HG03354 (cell line): ENCODE results near the gene ATP7B.
A peak's percentile ranks its signal among the peaks of the same experiment; 100 is the strongest.
"Not testable (repeated sequence)": the region's sequence is repeated elsewhere in the genome, so short reads cannot be mapped to it uniquely, and the experiment has no call there.

Experiments used
- ATAC-seq: cut with Tn5 transposase; IDR thresholded peaks from one replicate; pipeline ENCODE4 v1.9.1; 2021; ENCODE audit warnings: mild to moderate bottlenecking; ENCODE audit not compliant: unreplicated experiment, poor library complexity, severe bottlenecking

Gene ATP7B

GRCh38 chr13:51927129-51927528 lies 84.1 kb downstream of the ATP7B start:
- no peak for ATAC-seq

GRCh38 chr13:51926528-51926885 lies 84.7 kb downstream of the ATP7B start:
- no peak for ATAC-seq

GRCh38 chr13:51925865-51926527 lies 85.3 kb downstream of the ATP7B start:
- ATAC-seq = no peak

- ATAC-seq = no peak
These were observed 86.3 kb downstream of the ATP7B start for GRCh38 chr13:51924756-51925544.

- peak; percentile 62 for ATAC-seq
These were observed 87.2 kb downstream of the ATP7B start for GRCh38 chr13:51923983-51924539.

- ATAC-seq = no peak
These were observed 88.3 kb downstream of the ATP7B start for GRCh38 chr13:51922771-51923480.

- no peak for ATAC-seq
These were observed 89.2 kb downstream of the ATP7B start for GRCh38 chr13:51921790-51922740.

- no peak for ATAC-seq
These were observed 90.5 kb downstream of the ATP7B start for GRCh38 chr13:51920786-51921185.

GRCh38 chr13:51920267-51920666 lies 91.0 kb downstream of the ATP7B start:
- no peak for ATAC-seq

- ATAC-seq = no peak
These were observed 91.7 kb downstream of the ATP7B start for GRCh38 chr13:51919531-51919930.

- ATAC-seq = no peak
These were observed 94.3 kb downstream of the ATP7B start for GRCh38 chr13:51916962-51917361.

- ATAC-seq = no peak
These were observed 95.0 kb downstream of the ATP7B start for GRCh38 chr13:51916051-51916818.

- no peak for ATAC-seq
These were observed 97.1 kb downstream of the ATP7B start for GRCh38 chr13:51914137-51914493.

- ATAC-seq = no peak
These were observed 97.7 kb downstream of the ATP7B start for GRCh38 chr13:51913421-51914136.

- no peak for ATAC-seq
These were observed 98.6 kb downstream of the ATP7B start for GRCh38 chr13:51912511-51913225.

GRCh38 chr13:51912091-51912490 lies 99.2 kb downstream of the ATP7B start:
- no peak for ATAC-seq

GRCh38 chr13:51910508-51910907 lies 100.7 kb downstream of the ATP7B start:
- no peak for ATAC-seq

GRCh38 chr13:51909265-51909664 lies 102.0 kb downstream of the ATP7B start:
- not testable (repeated sequence) for ATAC-seq
